ENCODE results near the gene CD163L1.
A peak's percentile ranks its signal among the peaks of the same experiment; 100 is the strongest.

Gene CD163L1

GRCh38 chr12:7444076-7444475 is at the start of gene CD163L1:
CD163L1 (minus strand) TSS chr12:7444153; CDS start chr12:7444127, 26 bp downstream.
- TF ChIP-seq GATA1 (IDR thresholded peaks at IDR 0.05; ENCODE audit: low read depth, low read length), result no peak
- no peak for TF ChIP-seq POLR2A (IDR thresholded peaks at IDR 0.05; ENCODE audit: low read length)
- no peak for DNase-seq

GRCh38 chr12:7493006-7493405 is 49.1 kb upstream of the CD163L1 start:
- DNase-seq, result no peak
- no peak for TF ChIP-seq GATA1 (IDR thresholded peaks at IDR 0.05; ENCODE audit: low read depth, low read length)
- no peak for TF ChIP-seq POLR2A (IDR thresholded peaks at IDR 0.05; ENCODE audit: low read length)

- DNase-seq, result no peak
- TF ChIP-seq POLR2A (IDR thresholded peaks at IDR 0.05; ENCODE audit: low read length) (no peak), GATA1 (IDR thresholded peaks at IDR 0.05; ENCODE audit: low read depth, low read length) (no peak)
Observed at GRCh38 chr12:7486512-7486911, 42.6 kb upstream of the CD163L1 start.

GRCh38 chr12:7485095-7485494 is 41.1 kb upstream of the CD163L1 start:
- no peak for DNase-seq
- no peak for TF ChIP-seq POLR2A (IDR thresholded peaks at IDR 0.05; ENCODE audit: low read length)
- TF ChIP-seq GATA1 (IDR thresholded peaks at IDR 0.05; ENCODE audit: low read depth, low read length), result no peak

GRCh38 chr12:7483343-7483742 is 39.4 kb upstream of the CD163L1 start:
- no peak for TF ChIP-seq GATA1 (IDR thresholded peaks at IDR 0.05; ENCODE audit: low read depth, low read length)
- TF ChIP-seq POLR2A (IDR thresholded peaks at IDR 0.05; ENCODE audit: low read length), result no peak
- DNase-seq, result peak in 1 of 2 experiments; percentile 3

GRCh38 chr12:7479771-7480170 is 35.8 kb upstream of the CD163L1 start:
- TF ChIP-seq GATA1 (IDR thresholded peaks at IDR 0.05; ENCODE audit: low read depth, low read length) (no peak), POLR2A (IDR thresholded peaks at IDR 0.05; ENCODE audit: low read length) (no peak)
- DNase-seq, result no peak

- no peak for DNase-seq
- TF ChIP-seq GATA1 (IDR thresholded peaks at IDR 0.05; ENCODE audit: low read depth, low read length) (no peak), POLR2A (IDR thresholded peaks at IDR 0.05; ENCODE audit: low read length) (no peak)
Observed at GRCh38 chr12:7472060-7472459, 28.1 kb upstream of the CD163L1 start.

GRCh38 chr12:7460375-7461259 is 16.7 kb upstream of the CD163L1 start:
- TF ChIP-seq POLR2A (IDR thresholded peaks at IDR 0.05; ENCODE audit: low read length) (no peak), GATA1 (IDR thresholded peaks at IDR 0.05; ENCODE audit: low read depth, low read length) (no peak)
- peak; percentile 56 to 78 for DNase-seq

- TF ChIP-seq GATA1 (IDR thresholded peaks at IDR 0.05; ENCODE audit: low read depth, low read length), result no peak
- TF ChIP-seq POLR2A (IDR thresholded peaks at IDR 0.05; ENCODE audit: low read length), result no peak
- DNase-seq, result no peak
Observed at GRCh38 chr12:7459973-7460372, 16.0 kb upstream of the CD163L1 start.

- DNase-seq, result no peak
- TF ChIP-seq GATA1 (IDR thresholded peaks at IDR 0.05; ENCODE audit: low read depth, low read length), result no peak
- TF ChIP-seq POLR2A (IDR thresholded peaks at IDR 0.05; ENCODE audit: low read length), result no peak
Observed at GRCh38 chr12:7451756-7452155, 7.8 kb upstream of the CD163L1 start.

GRCh38 chr12:7450667-7451066 is 6.7 kb upstream of the CD163L1 start:
- TF ChIP-seq GATA1 (IDR thresholded peaks at IDR 0.05; ENCODE audit: low read depth, low read length) (no peak), POLR2A (IDR thresholded peaks at IDR 0.05; ENCODE audit: low read length) (no peak)
- DNase-seq, result no peak

- TF ChIP-seq POLR2A (IDR thresholded peaks at IDR 0.05; ENCODE audit: low read length) (no peak), GATA1 (IDR thresholded peaks at IDR 0.05; ENCODE audit: low read depth, low read length) (no peak)
- no peak for DNase-seq
Observed at GRCh38 chr12:7448099-7448498, 4.1 kb upstream of the CD163L1 start.

GRCh38 chr12:7444537-7444936 is 584 bp upstream of the CD163L1 start:
- no peak for TF ChIP-seq GATA1 (IDR thresholded peaks at IDR 0.05; ENCODE audit: low read depth, low read length)
- TF ChIP-seq POLR2A (IDR thresholded peaks at IDR 0.05; ENCODE audit: low read length), result no peak
- DNase-seq, result no peak

GRCh38 chr12:7441216-7441615 is 2.7 kb downstream of the CD163L1 start:
- TF ChIP-seq GATA1 (IDR thresholded peaks at IDR 0.05; ENCODE audit: low read depth, low read length), result no peak

More at GRCh38 chr12:7441216-7441615, 2.7 kb downstream of the CD163L1 start:
- no peak for DNase-seq

All from erythroblast (primary cell).